Skeletal muscle tissue (tissue), 4 donors: Measurements from ENCODE around the gene MARK1. TPM values are rescaled to one million over a fixed set of nuclear protein-coding genes. Genes with fewer than 3 reads are reported as not detected.

ENCODE experiments used
- H3K27ac ChIP-seq: one replicate; pipeline ENCODE4 v1.7.0; 2013; ENCODE audit warnings: mild to moderate bottlenecking, low read depth, low read length, inconsistent platforms
- H3K27me3 ChIP-seq, 3 donors: one replicate each; pipeline ENCODE4 v1.7.0; 2013; ENCODE audit warnings: low read length in 3 of 3; ENCODE audit not compliant: control insufficient read depth in 3 of 3, insufficient read depth in 3 of 3
- H3K36me3 ChIP-seq, 3 donors: one replicate each; pipeline ENCODE4 v1.7.0; 2013; ENCODE audit warnings: low read length in 3 of 3; ENCODE audit not compliant: control insufficient read depth in 3 of 3, insufficient read depth in 3 of 3
- H3K4me1 ChIP-seq, 3 donors: one replicate each; pipeline ENCODE4 v1.7.0; 2013; ENCODE audit warnings: low read length in 3 of 3, mild to moderate bottlenecking in 3 of 3; ENCODE audit not compliant: control insufficient read depth in 3 of 3, insufficient read depth in 3 of 3
- H3K4me3 ChIP-seq, 3 donors: one replicate each; pipeline ENCODE4 v1.7.0; 2013; ENCODE audit warnings: low read length in 3 of 3
- H3K9ac ChIP-seq, 3 donors: one replicate each; pipeline ENCODE4 v1.7.0; 2013; ENCODE audit warnings: low read length in 3 of 3, mild to moderate bottlenecking in 3 of 3, moderate library complexity in 2 of 3, low read depth in 1 of 3
- H3K9me3 ChIP-seq, 3 donors: one replicate each; pipeline ENCODE4 v1.7.0; 2013; ENCODE audit warnings: low read length in 3 of 3; ENCODE audit not compliant: control insufficient read depth in 3 of 3
- total RNA-seq: library from RNA; depleted of rRNA; stranded (reverse); fragments of >200 nt; gene quantifications from one replicate; pipeline ENCODE4 v1.2.3, GENCODE V29; 2014
- donor health status: Osteomylitis.

MARK1 gene
- total RNA-seq, 1 donor from 2014 or later, result 9.9 TPM

DNA sequence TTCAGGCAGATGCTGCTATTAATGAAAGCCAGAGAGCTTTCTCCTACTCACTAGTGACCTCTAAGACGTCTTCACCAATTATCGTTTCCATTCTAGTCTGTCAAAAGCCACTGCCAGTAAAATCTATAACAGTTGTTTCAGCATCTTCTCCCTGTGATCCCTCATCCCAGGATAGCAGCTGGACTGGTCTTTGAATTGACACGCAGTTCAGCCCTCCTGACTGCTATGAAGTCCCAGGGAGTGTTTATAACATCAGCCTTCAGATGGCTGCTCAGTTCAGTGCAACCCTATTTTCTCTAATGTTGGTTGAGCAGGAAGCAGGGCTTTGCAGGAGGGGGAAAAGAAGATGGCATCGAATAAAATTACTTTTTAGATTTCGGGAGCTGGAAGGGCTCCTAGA lies 23.6 kb upstream of the MARK1 start:
- no peak overlapping the region for H3K4me3 ChIP-seq
- no peaks in the 10 kb centered on the region for H3K36me3 ChIP-seq
- H3K27me3 ChIP-seq, result peaks cover 0 to 2% (median 0%) of the 10 kb centered on the region in 3 donors
- H3K27ac ChIP-seq, result no peak overlapping the region
- H3K9me3 ChIP-seq, result no peaks in the 10 kb centered on the region
- no peak overlapping the region for H3K9ac ChIP-seq
- no peaks in the 10 kb centered on the region for H3K4me1 ChIP-seq

DNA sequence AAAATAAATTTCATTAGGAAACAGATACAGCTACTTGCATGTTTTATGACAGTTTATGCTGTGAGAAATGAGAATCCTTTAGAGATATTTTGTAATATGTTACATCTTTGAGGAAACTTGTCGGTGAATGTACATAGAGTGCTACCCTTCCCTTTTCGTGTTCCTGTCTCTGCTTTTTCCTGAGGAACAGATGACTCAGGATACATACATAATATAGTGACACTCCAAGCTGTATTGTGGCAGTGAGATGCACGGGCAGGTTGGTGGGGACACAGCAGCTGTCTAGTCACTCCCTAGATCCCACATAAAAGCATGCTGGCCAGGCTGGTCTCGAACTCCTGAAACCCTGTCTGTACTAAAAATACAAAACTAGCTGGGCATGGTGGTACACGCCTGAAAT lies 20.9 kb upstream of the MARK1 start:
- H3K36me3 ChIP-seq, result no peaks in the 10 kb centered on the region

DNA sequence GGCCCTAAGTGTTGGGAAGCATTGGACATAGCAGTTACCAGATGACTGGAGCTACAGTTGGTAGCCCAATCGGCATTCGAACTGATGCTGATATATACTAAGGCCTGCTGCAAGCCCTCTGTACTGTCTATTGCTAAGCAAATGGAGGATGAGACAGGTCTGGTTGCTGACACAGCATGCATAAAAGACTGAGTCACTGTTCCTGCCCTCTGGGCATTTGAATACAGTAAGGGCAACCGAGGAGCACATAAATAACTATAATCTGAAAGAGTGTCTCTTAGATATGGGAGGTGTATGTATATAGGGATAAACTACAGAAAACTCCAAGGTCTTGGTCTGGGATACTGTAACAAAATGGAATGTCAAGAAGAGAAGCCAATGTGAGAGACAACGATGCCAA lies 16.8 kb upstream of the MARK1 start:
- Histone ChIP-seq H3K36me3 (no peaks in the 10 kb centered on the region), H3K27ac (no peak overlapping the region), H3K27me3 (peaks cover 0 to 2% (median 0%) of the 10 kb centered on the region in 3 donors), H3K4me1 (no peaks in the 10 kb centered on the region), H3K9ac (no peak overlapping the region), H3K9me3 (no peaks in the 10 kb centered on the region), H3K4me3 (no peak overlapping the region)

More for the DNA sequence above, 20.9 kb upstream of the MARK1 start:
- H3K9me3 ChIP-seq, result no peaks in the 10 kb centered on the region
- H3K4me1 ChIP-seq, result no peaks in the 10 kb centered on the region
- peaks cover 0 to 2% (median 0%) of the 10 kb centered on the region in 3 donors for H3K27me3 ChIP-seq
- no peak overlapping the region for H3K9ac ChIP-seq
- H3K27ac ChIP-seq, result no peak overlapping the region
- no peak overlapping the region for H3K4me3 ChIP-seq

DNA sequence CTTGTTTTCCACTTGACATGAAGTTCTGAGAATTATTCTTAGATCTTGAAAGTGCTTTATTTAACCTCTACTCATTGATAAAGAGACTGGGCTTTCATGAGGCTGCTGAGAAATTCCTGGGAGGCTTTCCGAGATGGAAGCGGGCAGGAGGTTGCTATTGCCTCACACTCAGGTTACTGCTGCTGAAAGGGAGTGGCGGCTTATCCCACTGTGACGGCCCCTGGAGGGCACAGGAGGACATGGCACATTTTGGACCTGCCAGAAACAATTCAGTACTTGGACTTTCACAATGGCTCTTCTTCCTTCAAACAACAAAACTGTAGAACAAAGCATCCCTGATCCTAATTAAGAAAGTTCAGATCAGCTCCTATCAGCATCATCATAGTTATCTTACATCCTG lies 16.2 kb upstream of the MARK1 start:
- no peaks in the 10 kb centered on the region for H3K4me1 ChIP-seq
- H3K27me3 ChIP-seq, result peaks cover 0 to 2% (median 0%) of the 10 kb centered on the region in 3 donors
- no peak overlapping the region for H3K27ac ChIP-seq
- no peaks in the 10 kb centered on the region for H3K36me3 ChIP-seq
- no peak overlapping the region for H3K9ac ChIP-seq
- no peak overlapping the region for H3K4me3 ChIP-seq
- no peaks in the 10 kb centered on the region for H3K9me3 ChIP-seq

DNA sequence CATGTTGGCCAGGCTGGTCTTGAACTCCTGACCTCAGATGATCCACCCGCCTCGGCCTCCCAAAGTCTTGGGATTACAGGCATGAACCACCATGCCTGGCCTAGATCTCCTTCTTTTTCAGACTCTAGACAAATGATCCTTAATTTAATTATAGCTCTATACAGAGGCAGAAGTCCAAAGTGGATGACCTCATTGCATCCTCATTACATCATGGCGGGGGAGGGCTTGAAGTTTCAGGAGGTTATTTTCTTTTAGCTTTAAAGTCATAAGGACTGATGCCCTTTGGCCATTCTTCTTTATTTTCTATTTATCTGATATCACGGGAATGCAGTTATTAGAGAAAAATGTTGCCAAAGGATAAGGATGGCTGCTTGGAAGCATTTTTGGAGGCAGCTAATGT lies 14.1 kb upstream of the MARK1 start:
- Histone ChIP-seq H3K27ac (no peak overlapping the region), H3K4me3 (no peak overlapping the region), H3K9me3 (no peaks in the 10 kb centered on the region), H3K36me3 (no peaks in the 10 kb centered on the region), H3K4me1 (no peaks in the 10 kb centered on the region), H3K9ac (no peak overlapping the region), H3K27me3 (peaks cover 0 to 2% (median 0%) of the 10 kb centered on the region in 3 donors)

DNA sequence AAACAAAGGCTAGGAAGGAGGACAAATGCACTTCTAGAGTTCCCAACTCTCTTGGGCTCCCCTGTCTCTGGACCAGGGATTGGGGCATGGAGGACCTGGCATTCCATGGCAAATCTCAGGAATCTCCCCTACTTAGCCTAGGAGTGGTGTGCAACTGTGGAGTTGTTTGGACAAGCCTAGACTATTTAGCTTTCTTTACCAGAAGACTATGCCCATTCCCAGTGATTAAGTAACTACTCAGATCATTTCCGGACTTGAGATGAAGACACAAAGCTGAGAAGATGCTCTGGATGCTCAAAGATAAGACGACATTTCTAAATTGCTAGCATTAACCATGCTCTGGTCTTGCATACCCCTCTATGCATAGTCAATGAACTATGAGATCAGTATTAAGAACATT lies 13.7 kb upstream of the MARK1 start:
- Histone ChIP-seq H3K27ac (no peak overlapping the region), H3K9ac (no peak overlapping the region), H3K27me3 (no peaks in the 10 kb centered on the region), H3K4me1 (no peaks in the 10 kb centered on the region), H3K9me3 (no peaks in the 10 kb centered on the region), H3K4me3 (no peak overlapping the region), H3K36me3 (no peaks in the 10 kb centered on the region)

DNA sequence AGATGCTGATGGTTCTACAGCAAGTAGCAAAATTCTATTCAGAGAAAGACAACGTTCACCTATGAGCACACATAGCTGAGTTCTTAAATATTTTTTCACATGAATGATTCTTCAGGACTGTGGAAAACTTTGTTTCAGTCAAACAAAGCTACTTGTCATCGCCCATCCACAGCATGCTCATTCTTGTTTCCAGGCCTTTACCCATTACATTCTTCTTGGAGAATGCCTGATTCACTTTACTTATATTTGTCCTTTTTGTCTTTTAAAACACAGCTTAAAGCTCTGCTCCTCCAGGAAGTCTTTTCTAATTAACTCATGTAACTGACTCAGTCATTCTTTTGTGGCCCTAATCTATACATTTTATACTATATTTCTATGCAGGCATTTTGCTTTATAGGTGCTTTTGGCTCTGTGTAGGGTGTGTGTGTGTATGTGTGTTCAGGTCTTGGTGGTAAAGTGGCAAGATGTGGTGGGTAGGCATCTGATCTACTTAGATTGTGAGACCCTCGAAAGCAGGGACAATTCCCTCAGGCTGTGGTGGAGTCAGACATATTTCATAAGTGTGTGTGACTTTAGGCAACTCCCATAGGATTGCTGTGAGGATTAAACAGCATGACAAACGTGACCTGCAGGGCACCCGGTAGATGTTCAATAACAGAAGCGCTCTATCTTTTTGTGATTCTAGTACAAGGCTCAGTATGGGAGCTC lies 11.8 kb upstream of the MARK1 start:
- Histone ChIP-seq H3K4me3 (no peak overlapping the region), H3K4me1 (no peaks in the 10 kb centered on the region), H3K27me3 (no peaks in the 10 kb centered on the region), H3K9me3 (no peaks in the 10 kb centered on the region), H3K27ac (no peak overlapping the region), H3K36me3 (no peaks in the 10 kb centered on the region), H3K9ac (no peak overlapping the region)

DNA sequence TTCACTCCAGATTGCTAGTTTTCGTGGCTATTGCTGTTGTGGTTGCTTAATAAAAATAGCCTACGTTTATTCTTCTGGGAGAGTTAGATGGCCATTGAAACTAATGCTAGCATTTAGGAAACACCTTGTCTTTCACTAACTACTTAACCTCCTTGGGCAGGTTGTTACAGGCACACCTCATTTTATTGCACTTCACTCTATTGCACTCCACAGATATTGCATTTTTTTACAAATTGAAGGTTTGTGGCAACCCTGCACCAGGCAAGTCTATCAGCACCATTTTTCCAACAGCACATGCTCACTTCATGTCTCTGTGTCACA lies 11.3 kb upstream of the MARK1 start:
- H3K9me3 ChIP-seq, result no peaks in the 10 kb centered on the region
- H3K9ac ChIP-seq, result no peak overlapping the region
- H3K4me1 ChIP-seq, result no peaks in the 10 kb centered on the region
- no peaks in the 10 kb centered on the region for H3K36me3 ChIP-seq
- H3K27ac ChIP-seq, result no peak overlapping the region
- H3K4me3 ChIP-seq, result no peak overlapping the region
- H3K27me3 ChIP-seq, result no peaks in the 10 kb centered on the region

DNA sequence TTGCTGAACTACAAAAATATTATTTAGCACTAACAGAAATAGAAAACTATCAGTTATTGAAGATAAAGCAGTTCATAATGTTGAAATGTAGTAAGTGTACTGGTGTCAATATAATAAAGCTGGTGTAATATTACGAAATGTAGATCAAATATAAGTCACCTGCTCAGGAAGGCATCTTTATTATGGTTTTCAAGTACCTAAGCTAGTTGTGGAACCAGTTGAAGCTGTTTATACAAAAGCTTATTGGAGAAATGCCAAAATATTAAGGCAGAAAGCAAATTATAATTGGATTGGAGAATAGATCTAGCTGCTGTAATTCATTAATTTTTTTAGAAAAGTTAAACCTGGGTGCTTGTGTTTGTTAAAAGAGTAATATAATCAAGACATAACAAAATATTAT lies 6.2 kb upstream of the MARK1 start:
- no peaks in the 10 kb centered on the region for H3K36me3 ChIP-seq
- no peaks in the 10 kb centered on the region for H3K9me3 ChIP-seq
- peaks cover 0 to 3% (median 0%) of the 10 kb centered on the region in 3 donors for H3K27me3 ChIP-seq
- no peak overlapping the region for H3K9ac ChIP-seq
- no peaks in the 10 kb centered on the region for H3K4me1 ChIP-seq
- H3K4me3 ChIP-seq, result no peak overlapping the region
- no peak overlapping the region for H3K27ac ChIP-seq

DNA sequence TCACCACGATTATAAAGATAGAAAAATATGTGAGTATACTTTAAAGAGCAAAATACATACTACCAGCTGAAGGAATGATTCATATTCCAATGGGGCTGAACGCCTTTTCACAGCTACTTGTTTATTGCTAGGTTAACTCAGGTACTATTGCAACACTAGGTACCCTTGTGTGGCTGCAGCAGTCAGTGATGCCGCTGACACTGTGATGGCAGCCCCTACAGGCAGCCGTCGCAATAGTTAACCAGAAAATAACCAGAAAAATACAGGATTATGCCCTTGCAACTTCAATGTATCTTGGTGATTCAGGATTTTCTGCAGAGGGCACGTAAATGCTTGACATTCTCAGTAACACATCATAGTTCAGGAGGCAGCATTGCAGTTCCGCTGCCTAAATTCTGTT lies 1.6 kb upstream of the MARK1 start:
- Histone ChIP-seq H3K4me1 (peaks cover 4 to 8% (median 7%) of the 10 kb centered on the region in 3 donors), H3K27ac (no peak overlapping the region), H3K4me3 (no peak overlapping the region), H3K27me3 (peaks cover 0 to 12% (median 5%) of the 10 kb centered on the region in 3 donors), H3K9me3 (no peaks in the 10 kb centered on the region), H3K36me3 (no peaks in the 10 kb centered on the region), H3K9ac (no peak overlapping the region)
